Endothelial cell (in vitro differentiated cells): Measurements from ENCODE around the gene CEP290. TPM values are rescaled to one million over a fixed set of nuclear protein-coding genes. Genes with fewer than 3 reads are reported as not detected.

Experiments
- DNase-seq: peaks from one replicate; pipeline ENCODE4 v3.0.0; 2021; ENCODE audit warnings: low spot score
- H3K27ac Mint-ChIP-seq: one replicate; pipeline ENCODE4 v1.8.0; 2021; ENCODE audit warnings: mixed read lengths, inconsistent platforms; ENCODE audit not compliant: unreplicated experiment
- H3K27me3 Mint-ChIP-seq: one replicate; pipeline ENCODE4 v1.8.0; 2021; ENCODE audit warnings: mild to moderate bottlenecking, moderate library complexity, mixed read lengths, inconsistent platforms; ENCODE audit not compliant: unreplicated experiment
- H3K36me3 Mint-ChIP-seq: one replicate; pipeline ENCODE4 v1.8.0; 2021; ENCODE audit warnings: mild to moderate bottlenecking, low read depth, mixed read lengths, inconsistent platforms; ENCODE audit not compliant: unreplicated experiment
- H3K4me1 Mint-ChIP-seq: one replicate; pipeline ENCODE4 v1.8.0; 2021; ENCODE audit warnings: mild to moderate bottlenecking, mixed read lengths, inconsistent platforms; ENCODE audit not compliant: unreplicated experiment
- H3K4me3 Mint-ChIP-seq: one replicate; pipeline ENCODE4 v1.8.0; 2021; ENCODE audit warnings: mild to moderate bottlenecking, mixed read lengths, inconsistent platforms; ENCODE audit not compliant: unreplicated experiment
- H3K9me3 Mint-ChIP-seq: one replicate; pipeline ENCODE4 v1.8.0; 2021; ENCODE audit warnings: mixed read lengths, inconsistent platforms; ENCODE audit not compliant: unreplicated experiment
- total RNA-seq: library from RNA; stranded (reverse); fragmentation: NEBNext Ultra II Directional; extraction: Animal tissue kit (Norgen Biotek cat#: 25700); gene quantifications from one replicate; pipeline ENCODE4 v1.2.1, GENCODE V29; 2021; ENCODE audit not compliant: unreplicated experiment
- TF ChIP-seq, protein P1 (sequence below): fragments of 200-600 bp; sonication (generic); IDR thresholded peaks from one replicate; pipeline ENCODE4 v1.5.0; 2021; ENCODE audit warnings: antibody characterized with exemption; ENCODE audit not compliant: unreplicated experiment

Gene CEP290
- total RNA-seq, 1 donor from 2014 or later = 13.9 TPM

DNA sequence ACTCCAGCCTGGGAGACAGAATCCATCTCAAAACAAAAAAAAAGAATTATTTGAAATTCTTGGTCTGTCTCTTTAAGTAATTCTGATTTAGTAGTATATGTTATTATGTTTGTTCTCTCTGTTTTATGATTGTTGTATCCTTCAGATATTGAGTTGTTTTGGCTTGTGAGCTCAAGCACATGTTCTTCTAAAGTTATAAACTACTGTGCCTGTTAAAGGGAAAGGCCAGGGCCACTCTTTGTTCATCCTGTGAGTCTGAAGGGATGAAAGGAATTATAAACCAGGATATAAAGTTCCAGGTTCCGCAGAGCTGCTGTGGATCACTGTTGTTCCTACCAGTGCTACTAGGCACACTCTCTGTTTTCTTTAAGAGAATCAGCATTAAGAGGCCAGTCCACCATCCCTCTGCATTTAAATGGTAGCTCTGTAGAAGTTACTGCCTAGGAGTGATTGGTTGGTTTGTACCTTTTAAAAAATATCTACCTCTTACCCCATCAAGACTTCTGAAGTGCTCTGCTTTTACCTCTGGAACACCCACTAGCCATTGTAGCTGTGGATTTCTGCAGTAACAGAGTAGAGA lies 14.3 kb upstream of the CEP290 start:
- DNase-seq = no peak
- Mint-ChIP-seq H3K27me3 (no peaks in the 10 kb centered on the region), H3K4me1 (no peaks in the 10 kb centered on the region), H3K4me3 (no peak overlapping the region), H3K27ac (no peak overlapping the region), H3K36me3 (no peaks in the 10 kb centered on the region), H3K9me3 (no peaks in the 10 kb centered on the region)
- TF ChIP-seq, protein P1, sequence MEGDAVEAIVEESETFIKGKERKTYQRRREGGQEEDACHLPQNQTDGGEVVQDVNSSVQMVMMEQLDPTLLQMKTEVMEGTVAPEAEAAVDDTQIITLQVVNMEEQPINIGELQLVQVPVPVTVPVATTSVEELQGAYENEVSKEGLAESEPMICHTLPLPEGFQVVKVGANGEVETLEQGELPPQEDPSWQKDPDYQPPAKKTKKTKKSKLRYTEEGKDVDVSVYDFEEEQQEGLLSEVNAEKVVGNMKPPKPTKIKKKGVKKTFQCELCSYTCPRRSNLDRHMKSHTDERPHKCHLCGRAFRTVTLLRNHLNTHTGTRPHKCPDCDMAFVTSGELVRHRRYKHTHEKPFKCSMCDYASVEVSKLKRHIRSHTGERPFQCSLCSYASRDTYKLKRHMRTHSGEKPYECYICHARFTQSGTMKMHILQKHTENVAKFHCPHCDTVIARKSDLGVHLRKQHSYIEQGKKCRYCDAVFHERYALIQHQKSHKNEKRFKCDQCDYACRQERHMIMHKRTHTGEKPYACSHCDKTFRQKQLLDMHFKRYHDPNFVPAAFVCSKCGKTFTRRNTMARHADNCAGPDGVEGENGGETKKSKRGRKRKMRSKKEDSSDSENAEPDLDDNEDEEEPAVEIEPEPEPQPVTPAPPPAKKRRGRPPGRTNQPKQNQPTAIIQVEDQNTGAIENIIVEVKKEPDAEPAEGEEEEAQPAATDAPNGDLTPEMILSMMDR = no peak

DNA sequence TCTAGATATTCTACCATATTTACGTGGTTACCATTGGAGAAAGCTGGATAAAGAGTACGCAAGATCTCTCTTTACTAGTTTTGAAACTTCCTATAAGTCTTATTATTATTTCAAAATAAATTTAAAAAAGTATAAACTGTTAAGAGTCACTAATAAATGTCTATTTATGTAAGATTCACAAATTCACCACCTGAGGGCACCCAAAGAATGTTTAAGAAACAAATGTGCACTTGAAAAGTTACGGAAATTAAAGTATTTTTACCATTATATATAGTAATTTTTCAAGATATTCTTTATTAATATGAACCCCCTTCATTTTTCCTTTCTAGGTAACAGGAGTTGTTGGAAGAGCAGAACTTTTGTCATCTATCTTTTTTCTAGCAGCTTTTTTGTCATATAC lies 12.1 kb upstream of the CEP290 start:
- no peak for DNase-seq
- Mint-ChIP-seq H3K27me3 (no peaks in the 10 kb centered on the region), H3K4me3 (no peak overlapping the region), H3K4me1 (no peaks in the 10 kb centered on the region), H3K9me3 (no peaks in the 10 kb centered on the region), H3K27ac (no peak overlapping the region), H3K36me3 (no peaks in the 10 kb centered on the region)
- TF ChIP-seq, protein P1 = peak; percentile 30

DNA sequence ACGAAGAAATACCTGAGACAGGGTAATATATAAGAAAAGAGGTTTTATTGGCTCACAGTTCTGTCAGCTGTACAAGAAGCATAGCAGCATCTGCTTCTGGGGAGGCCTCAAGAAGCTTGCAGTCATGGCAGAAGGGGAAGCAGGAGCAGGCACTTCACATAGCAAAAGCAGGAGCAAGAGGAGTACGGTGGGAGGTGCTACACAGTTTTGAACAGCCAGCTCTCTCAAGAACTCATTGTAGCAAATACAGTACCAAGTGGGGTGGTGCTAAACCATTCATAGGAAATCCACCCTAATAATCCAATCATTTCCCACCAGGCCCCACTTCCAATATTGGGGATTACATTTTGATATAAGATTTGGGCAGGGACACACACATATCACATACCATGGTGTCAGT lies 8.2 kb upstream of the CEP290 start:
- Mint-ChIP-seq H3K27ac (no peak overlapping the region), H3K4me3 (no peak overlapping the region), H3K4me1 (peaks cover 2% of the 10 kb centered on the region), H3K36me3 (no peaks in the 10 kb centered on the region), H3K9me3 (no peaks in the 10 kb centered on the region), H3K27me3 (no peaks in the 10 kb centered on the region)
- no peak for DNase-seq
- TF ChIP-seq, protein P1 = no peak

DNA sequence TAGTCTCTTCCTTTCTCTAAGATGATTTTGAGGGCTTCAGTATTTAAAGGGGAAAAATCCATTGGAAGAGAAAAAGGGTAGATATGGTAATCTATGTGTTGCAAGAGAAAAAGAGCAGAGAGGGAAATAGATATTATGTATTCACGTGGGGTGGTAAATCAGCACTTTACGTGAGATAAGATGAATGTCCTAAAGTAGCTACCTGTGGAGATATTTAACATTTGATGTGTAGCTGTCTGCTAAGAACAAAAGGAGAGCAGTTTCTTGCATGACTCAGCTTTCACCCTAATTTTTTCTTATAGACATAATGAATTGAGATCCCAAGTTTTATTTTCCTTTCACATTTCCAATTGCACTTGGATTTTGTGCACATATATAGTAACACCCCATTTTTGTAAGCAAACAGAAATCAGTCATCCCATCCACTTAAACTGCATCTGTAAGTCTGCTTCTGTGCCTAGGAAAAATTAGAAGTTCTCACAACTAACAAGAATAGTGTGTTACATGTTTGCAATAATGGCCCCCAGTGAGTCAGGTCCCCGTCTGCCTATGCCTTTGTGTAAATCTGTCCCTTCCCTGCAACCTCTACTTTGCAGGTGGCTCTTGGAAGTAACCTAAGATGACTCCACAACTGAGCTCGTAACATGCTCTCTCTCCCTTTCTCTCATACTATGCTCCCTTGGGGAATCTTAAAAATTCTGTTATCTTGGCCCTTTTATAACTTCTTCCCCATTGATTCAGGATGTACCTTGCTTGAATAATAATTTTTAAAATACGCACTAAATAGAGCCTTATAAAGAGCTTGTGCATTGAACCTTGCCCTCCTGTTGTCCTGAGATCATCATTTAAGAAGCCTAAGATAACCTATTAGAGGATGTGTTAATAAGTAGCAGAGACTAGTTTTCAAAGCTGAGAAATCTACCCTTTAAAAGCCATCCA lies 3.9 kb upstream of the CEP290 start:
- Mint-ChIP-seq H3K27me3 (no peaks in the 10 kb centered on the region), H3K4me1 (peaks cover 8% of the 10 kb centered on the region), H3K4me3 (no peak overlapping the region), H3K27ac (no peak overlapping the region), H3K9me3 (no peaks in the 10 kb centered on the region), H3K36me3 (no peaks in the 10 kb centered on the region)
- no peak for DNase-seq
- TF ChIP-seq, protein P1 = no peak
